Fibroblast of mammary gland (primary cell): ENCODE data around the gene TNPO2.
A peak's percentile ranks its signal among the peaks of the same experiment; 100 is the strongest.

ENCODE experiments used
- DNase-seq: peaks from one replicate; pipeline ENCODE4 v3.0.0-alpha.2; 2010; ENCODE audit warnings: low read depth
- H3K4me3 ChIP-seq: 2 replicates; pipeline ENCODE4 v1.5.1; 2011; ENCODE audit warnings: low read depth, mild to moderate bottlenecking, low read length, moderate library complexity; ENCODE audit not compliant: control insufficient read depth
- TF ChIP-seq, protein P1 (sequence below): conservative IDR thresholded peaks from 2 replicates; pipeline ENCODE4 v1.5.1; 2011; ENCODE audit warnings: low read depth, low read length, inconsistent platforms; ENCODE audit not compliant: control insufficient read depth, insufficient read depth

TNPO2 gene

DNA sequence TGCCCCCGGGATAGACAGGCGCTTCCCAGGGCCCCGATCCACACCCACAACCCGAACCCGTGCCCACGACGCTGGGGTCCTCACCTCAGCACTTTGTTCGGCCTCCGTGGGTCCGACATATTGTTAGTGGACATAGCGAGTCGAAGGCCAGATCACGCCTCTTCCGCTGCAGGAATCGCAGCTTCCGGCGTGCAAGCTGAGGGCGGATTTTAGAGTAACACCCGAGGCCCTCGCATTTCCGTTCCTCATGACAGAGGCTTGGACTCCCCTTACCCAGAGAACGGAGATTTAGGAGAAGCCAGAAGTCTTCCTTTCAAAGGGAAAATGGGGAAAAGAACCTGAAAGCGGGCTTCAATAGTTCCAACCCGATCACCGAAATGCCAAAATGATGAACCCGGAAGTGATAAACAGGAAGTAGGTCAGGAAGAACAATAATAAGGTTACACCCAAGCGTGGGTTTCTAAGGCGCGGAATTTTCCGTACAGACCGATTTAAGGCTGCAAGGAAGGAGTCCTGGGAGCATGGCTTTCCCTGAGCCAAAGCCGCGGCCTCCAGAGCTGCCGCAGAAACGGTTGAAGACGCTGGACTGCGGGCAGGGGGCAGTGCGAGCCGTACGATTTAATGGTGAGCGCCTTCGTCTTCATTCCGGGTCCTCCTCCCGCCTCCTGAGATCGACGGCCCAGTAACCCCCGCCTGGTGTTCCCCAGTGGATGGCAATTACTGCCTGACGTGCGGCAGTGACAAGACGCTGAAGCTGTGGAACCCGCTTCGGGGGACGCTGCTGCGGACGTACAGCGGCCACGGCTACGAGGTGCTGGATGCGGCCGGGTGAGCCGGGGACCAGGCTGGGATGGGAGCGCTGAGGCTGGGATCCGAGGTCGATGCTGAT, 54.2 kb downstream of the TNPO2 start:
- peak; percentile 85 for DNase-seq
- TF ChIP-seq, protein P1, sequence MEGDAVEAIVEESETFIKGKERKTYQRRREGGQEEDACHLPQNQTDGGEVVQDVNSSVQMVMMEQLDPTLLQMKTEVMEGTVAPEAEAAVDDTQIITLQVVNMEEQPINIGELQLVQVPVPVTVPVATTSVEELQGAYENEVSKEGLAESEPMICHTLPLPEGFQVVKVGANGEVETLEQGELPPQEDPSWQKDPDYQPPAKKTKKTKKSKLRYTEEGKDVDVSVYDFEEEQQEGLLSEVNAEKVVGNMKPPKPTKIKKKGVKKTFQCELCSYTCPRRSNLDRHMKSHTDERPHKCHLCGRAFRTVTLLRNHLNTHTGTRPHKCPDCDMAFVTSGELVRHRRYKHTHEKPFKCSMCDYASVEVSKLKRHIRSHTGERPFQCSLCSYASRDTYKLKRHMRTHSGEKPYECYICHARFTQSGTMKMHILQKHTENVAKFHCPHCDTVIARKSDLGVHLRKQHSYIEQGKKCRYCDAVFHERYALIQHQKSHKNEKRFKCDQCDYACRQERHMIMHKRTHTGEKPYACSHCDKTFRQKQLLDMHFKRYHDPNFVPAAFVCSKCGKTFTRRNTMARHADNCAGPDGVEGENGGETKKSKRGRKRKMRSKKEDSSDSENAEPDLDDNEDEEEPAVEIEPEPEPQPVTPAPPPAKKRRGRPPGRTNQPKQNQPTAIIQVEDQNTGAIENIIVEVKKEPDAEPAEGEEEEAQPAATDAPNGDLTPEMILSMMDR = no peak
- H3K4me3 ChIP-seq = peak overlapping the region; percentile 93

DNA sequence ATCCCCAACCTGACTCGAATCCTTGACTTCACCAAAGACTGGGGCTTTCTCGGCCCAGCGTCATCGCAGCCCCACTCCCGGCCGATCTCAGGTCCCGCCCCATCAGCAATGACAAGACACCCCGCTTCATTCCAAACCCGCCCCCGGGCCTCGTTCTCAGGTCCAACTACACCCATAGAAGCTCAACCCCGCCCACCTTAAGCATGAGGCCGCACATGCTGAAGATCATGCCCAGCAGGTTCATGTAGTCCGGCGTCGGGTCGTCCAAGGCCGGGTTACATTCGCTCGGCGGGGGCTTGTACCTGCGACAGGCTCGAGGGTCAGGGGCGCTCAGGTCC, 54.8 kb downstream of the TNPO2 start:
- TF ChIP-seq, protein P1 = no peak
- peak; percentile 60 for DNase-seq
- peak overlapping the region; percentile 93 for H3K4me3 ChIP-seq

DNA sequence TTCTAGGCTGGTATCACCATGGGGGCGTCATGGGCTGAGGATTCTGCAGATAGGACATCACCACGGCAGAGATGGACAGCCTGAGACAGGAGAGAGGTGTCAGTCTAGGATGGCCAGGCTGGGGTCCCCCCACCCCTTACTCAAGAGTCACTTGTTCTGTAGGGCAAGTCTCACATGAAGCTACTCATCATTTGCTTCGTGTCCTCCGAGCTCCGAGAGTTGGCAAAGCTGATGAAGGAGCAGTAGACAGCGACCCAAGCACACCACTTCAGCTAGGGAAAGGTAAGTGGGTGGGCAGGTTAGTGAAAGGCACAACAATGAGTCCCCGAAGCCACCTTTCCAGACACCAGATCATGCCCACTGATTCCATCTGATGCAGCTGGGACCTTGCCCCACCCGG, 55.4 kb downstream of the TNPO2 start:
- peak overlapping the region; percentile 93 for H3K4me3 ChIP-seq
- TF ChIP-seq, protein P1 = no peak
- DNase-seq = no peak

DNA sequence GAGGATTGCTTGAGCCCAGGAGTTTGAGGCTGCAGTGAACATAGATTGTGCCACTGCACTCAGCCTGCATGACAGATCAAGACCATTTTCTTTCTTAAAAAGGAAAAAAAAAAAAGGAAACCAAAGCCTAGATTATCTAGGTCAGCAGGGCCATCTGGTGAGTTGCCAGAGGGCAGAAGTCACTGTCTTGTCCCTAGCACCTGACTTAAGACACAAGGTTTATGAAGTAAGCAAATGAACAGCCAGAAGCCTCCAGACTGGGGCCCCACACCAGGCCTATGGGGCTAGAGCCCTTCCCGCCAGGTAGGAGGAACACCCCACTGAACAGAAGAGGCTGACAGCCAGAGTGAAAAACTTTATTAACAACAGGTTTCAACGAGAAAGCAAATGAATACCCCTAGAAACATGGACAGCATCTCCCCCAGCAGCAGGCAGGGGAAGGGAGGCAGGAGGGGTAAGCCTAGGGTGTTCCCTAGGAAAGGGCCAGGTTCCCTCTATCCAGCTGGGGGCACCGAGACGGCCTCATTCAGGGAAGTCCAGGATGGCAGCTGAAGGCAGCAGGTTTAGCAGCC, 55.9 kb downstream of the TNPO2 start:
- TF ChIP-seq, protein P1 = no peak
- H3K4me3 ChIP-seq = no peak overlapping the region
- no peak for DNase-seq

DNA sequence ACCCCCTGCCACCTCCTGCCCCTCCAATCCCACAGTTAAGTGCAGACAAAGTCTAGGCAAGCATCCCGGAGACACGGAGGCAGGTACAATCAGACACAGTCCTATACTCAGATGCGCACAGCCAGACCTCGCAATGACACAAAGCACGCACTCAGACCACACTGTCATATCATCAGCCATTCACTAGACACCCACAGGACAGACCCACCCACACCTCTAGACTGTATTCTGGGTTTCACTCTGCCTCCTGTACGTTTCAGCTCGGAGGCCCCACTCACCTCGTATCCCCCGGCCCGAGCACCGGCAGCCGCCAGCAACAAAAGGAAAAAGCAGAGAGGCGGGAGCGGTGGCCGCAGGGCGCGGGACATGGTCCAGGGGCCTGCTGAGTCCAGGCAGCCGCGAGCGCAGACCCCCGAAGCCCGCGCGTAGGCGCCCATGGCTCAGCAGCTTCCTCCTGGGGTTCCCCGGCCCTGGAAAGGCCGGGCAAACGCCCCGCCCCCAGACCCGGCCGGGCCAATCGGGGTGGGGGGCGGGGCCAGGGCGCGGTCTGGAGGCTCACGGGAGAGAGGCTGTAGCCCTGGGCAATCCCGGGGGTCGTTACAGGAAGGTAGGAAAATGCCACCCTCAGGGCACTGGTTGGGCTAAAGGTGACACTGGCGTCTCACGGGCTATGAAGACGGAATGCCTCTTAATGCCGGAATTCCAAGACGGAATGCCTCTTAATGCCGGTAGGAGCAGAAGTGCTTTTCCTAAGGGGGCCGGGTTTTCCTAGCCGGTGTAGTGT, 57.3 kb downstream of the TNPO2 start, which contains the start of the genes MAN2B1 and WDR83:
MAN2B1 (minus strand) TSS at position 478 of the 784 bp plus-strand sequence; CDS start at position 437, 41 bp downstream.
WDR83 (plus strand) TSS at position 543 of the 784 bp plus-strand sequence. CDS start 2,984 bp downstream, outside the sequence.
- TF ChIP-seq, protein P1 = no peak
- peak within 1 kb of the TSS; percentile 68 for H3K4me3 ChIP-seq
- peak; percentile 40 for DNase-seq

DNA sequence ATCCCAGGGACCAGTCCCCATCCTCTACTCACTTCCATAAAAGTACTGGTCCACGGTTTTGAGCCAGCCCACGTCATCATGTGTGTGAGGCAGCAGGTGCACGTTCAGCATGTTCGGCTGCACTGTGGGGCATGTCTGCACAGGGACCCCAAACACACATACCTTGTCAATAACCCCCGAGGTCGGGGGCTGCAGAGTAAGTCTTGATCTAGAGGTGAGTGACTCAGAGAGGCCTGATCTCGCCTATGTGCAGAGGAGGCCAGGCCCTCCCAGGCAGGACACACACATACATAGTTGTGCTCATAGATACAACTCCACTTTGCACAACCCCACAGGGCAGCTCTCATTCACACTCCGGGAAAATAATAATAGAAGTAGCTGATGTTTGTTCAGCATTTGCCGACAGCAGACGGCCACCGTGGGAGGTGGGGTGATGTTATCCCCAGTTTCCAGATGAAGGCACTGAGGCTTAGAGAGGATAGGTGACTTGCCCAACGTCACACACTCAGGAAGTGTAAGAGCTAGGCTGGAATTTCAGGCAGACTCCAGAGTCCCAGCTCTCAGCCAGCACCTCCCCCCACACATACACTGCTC, 58.0 kb downstream of the TNPO2 start:
- DNase-seq = no peak
- H3K4me3 ChIP-seq = peak overlapping the region; percentile 68
- TF ChIP-seq, protein P1 = no peak
